Mucosa of stomach (tissue), 1 donor: ENCODE measurements around the gene AGFG2.

Source experiments
- H3K27me3 ChIP-seq: one replicate; pipeline ENCODE4 v1.7.0; 2013; ENCODE audit warnings: mild to moderate bottlenecking, low read length; ENCODE audit not compliant: control insufficient read depth, insufficient read depth
- H3K36me3 ChIP-seq: one replicate; pipeline ENCODE4 v1.7.0; 2013; ENCODE audit warnings: low read length; ENCODE audit not compliant: control insufficient read depth, insufficient read depth
- H3K4me1 ChIP-seq: one replicate; pipeline ENCODE4 v1.7.0; 2013; ENCODE audit warnings: mild to moderate bottlenecking, low read length; ENCODE audit not compliant: control insufficient read depth, insufficient read depth
- H3K4me3 ChIP-seq: one replicate; pipeline ENCODE4 v1.7.0; 2013; ENCODE audit warnings: low read length
- H3K9ac ChIP-seq: one replicate; pipeline ENCODE4 v1.7.0; 2013; ENCODE audit warnings: mild to moderate bottlenecking, low read length, moderate library complexity
- H3K9me3 ChIP-seq: one replicate; pipeline ENCODE4 v1.7.0; 2013; ENCODE audit warnings: mild to moderate bottlenecking, low read length, moderate library complexity; ENCODE audit not compliant: control insufficient read depth
- donor health status: Pancreatic carcinoma.

The AGFG2 gene

GRCh38 chr7:100570954-100571828, 32.2 kb downstream of the AGFG2 start:
- no peak overlapping the region for H3K4me3 ChIP-seq
- H3K9me3 ChIP-seq, result no peaks in the 10 kb centered on the region
- no peak overlapping the region for H3K9ac ChIP-seq
- H3K27me3 ChIP-seq, result peaks cover 6% of the 10 kb centered on the region
- H3K36me3 ChIP-seq, result no peaks in the 10 kb centered on the region
- peaks cover 33% of the 10 kb centered on the region for H3K4me1 ChIP-seq

GRCh38 chr7:100571829-100572116, 32.8 kb downstream of the AGFG2 start:
- Histone ChIP-seq H3K4me3 (no peak overlapping the region), H3K4me1 (peaks cover 33% of the 10 kb centered on the region), H3K9ac (no peak overlapping the region), H3K9me3 (no peaks in the 10 kb centered on the region), H3K36me3 (no peaks in the 10 kb centered on the region), H3K27me3 (peaks cover 6% of the 10 kb centered on the region)

DNA sequence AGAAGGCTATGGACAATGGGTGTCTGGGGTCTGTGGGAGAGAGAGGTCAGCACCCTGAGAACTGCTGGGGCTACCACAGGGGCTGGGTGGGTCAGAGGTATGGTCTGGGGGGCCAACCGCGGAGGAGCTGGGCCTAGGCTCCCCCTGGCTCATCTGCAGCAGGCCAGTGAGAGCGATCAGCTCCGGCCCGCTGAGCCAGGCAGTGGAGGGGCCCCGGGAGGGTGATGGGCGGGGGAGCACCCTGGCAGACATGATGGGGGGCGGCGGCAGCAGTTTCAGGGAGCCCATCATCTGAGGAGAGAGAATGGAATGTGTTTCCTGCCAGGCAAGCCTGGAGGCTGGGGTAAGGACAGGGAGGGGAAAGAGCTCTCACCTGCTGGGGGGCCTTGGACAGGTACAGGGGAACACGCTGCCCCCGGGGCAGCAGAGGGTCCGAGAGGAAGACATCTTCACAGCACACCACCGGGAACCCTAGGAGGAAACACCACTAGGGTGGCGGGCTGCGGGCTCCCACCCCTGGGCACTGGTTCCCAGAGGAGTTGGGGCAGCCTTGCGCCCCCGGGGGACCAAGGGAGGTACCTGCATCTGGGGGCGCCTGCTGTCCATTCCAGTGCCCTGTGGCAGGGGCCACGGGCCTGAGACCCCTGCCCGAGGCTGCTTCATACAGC, 33.4 kb downstream of the AGFG2 start:
- H3K36me3 ChIP-seq, result no peaks in the 10 kb centered on the region
- peaks cover 33% of the 10 kb centered on the region for H3K4me1 ChIP-seq
- peaks cover 6% of the 10 kb centered on the region for H3K27me3 ChIP-seq

DNA sequence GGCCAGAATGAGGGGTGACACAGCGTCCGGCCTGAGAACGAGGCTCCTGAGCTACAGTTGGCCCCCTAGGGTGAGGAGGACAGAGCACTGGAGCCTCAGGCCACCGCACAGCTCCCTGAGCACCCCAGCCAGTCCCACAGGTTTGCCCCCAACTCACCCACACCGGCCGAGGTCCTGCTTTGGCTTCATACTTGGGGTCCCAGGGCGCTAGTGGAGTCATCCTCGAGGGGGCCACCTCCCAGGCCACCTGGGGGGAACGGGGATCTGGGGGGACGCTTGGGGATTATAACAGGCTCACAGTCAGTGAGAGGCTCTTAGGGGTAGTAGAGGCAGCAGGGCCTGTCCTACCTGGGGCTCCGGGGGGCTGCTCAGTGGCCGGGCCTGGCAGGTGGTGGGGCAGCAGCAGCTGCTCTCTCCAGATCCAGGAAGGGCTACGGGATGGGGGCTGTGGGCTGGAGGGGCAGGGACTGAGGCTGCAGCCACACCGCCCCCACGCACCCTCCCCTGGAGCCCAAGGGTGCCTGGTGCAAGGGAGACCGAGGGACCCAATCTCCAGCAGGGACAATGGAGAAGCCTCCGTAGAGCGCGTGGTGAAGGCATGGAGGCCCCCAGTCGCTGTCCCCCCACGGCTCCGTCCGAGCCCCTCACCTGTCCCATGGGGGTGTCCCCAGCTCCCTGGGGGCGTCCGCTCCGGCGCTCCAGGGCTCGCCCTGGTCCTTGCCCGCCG, 34.1 kb downstream of the AGFG2 start:
- Histone ChIP-seq H3K9me3 (no peaks in the 10 kb centered on the region), H3K4me1 (peaks cover 28% of the 10 kb centered on the region), H3K36me3 (peaks cover 6% of the 10 kb centered on the region), H3K27me3 (peaks cover 6% of the 10 kb centered on the region), H3K4me3 (no peak overlapping the region), H3K9ac (no peak overlapping the region)

More for the DNA sequence above, 33.4 kb downstream of the AGFG2 start:
- H3K9me3 ChIP-seq, result no peaks in the 10 kb centered on the region
- no peak overlapping the region for H3K4me3 ChIP-seq
- H3K9ac ChIP-seq, result no peak overlapping the region

- Histone ChIP-seq H3K9me3 (no peaks in the 10 kb centered on the region), H3K4me3 (no peak within 1 kb of the TSS), H3K9ac (no peak within 1 kb of the TSS), H3K36me3 (peaks cover 13% of the 10 kb centered on the region), H3K4me1 (peaks cover 27% of the 10 kb centered on the region), H3K27me3 (peaks cover 6% of the 10 kb centered on the region)
Observed at GRCh38 chr7:100573691-100574361, 34.8 kb downstream of the AGFG2 start, which contains the start of gene SAP25. Gene SAP25 (minus strand): TSS chr7:100573900. CDS start chr7:100573742, 158 bp downstream.

GRCh38 chr7:100574362-100575205, 35.6 kb downstream of the AGFG2 start:
- H3K27me3 ChIP-seq, result peaks cover 6% of the 10 kb centered on the region
- no peak overlapping the region for H3K9ac ChIP-seq
- H3K4me3 ChIP-seq, result no peak overlapping the region
- no peaks in the 10 kb centered on the region for H3K9me3 ChIP-seq
- H3K4me1 ChIP-seq, result peaks cover 22% of the 10 kb centered on the region
- peaks cover 15% of the 10 kb centered on the region for H3K36me3 ChIP-seq

DNA sequence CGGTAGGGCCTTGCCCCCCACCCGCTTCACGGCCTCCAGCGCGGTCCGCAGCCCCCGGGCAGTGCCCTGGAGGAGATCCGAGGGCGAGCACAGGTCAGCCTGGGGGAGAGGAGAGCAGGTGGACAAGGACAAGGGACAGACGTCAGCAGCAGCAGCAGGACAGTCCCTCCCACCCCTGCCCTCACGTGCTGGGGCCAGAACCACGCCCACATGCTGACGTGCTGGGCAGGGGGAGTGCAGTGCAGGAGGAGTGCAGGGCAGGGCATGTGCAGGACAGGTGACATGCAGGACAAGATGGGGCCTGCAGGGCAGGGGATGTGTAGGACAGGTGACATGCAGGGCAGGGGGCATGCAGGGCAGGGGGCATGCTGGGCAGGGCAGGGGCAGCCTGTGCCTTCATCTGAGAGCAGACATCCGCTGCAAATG, 36.2 kb downstream of the AGFG2 start:
- Histone ChIP-seq H3K36me3 (peaks cover 20% of the 10 kb centered on the region), H3K27me3 (peaks cover 6% of the 10 kb centered on the region), H3K9ac (no peak overlapping the region), H3K4me3 (no peak overlapping the region), H3K9me3 (no peaks in the 10 kb centered on the region), H3K4me1 (peaks cover 15% of the 10 kb centered on the region)

DNA sequence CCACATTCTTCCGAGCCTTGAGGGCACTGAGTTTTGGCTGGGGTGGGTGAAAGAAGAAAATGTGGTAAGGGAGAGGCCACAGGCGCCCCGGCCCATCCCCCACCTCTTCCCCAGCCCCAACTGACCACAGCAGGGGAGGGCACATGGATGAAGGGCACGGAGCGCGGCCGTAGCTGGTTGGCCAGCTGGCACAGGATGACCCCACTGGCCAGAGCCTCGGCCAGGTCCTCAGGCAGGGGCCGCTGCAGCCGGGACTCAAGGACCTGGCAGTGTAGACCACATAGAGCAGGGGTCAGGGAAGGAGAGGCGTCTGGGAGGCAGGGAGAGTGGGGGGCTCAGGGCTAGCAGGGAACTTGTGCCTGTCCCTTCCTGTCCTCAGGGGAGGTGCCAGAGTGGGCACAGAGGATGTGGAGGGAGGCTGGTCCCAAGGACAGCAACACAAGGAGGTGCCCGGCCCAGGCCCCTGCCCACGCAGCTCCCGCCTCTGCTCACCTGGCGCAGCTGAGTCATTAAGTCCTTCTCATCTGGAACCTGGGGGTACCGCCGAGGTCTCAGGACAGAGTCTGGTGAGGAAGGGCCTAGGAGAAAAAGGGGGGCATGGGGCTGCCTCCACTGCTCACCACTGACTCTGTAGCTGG, 36.9 kb downstream of the AGFG2 start:
- Histone ChIP-seq H3K4me3 (no peak overlapping the region), H3K9ac (no peak overlapping the region), H3K9me3 (no peaks in the 10 kb centered on the region), H3K36me3 (peaks cover 27% of the 10 kb centered on the region), H3K27me3 (peaks cover 6% of the 10 kb centered on the region), H3K4me1 (peaks cover 11% of the 10 kb centered on the region)

- no peak overlapping the region for H3K9ac ChIP-seq
- H3K27me3 ChIP-seq, result peaks cover 6% of the 10 kb centered on the region
- H3K36me3 ChIP-seq, result peaks cover 29% of the 10 kb centered on the region
- no peak overlapping the region for H3K4me3 ChIP-seq
- H3K4me1 ChIP-seq, result peaks cover 5% of the 10 kb centered on the region
- no peaks in the 10 kb centered on the region for H3K9me3 ChIP-seq
Observed at GRCh38 chr7:100576384-100576993, 37.5 kb downstream of the AGFG2 start.

DNA sequence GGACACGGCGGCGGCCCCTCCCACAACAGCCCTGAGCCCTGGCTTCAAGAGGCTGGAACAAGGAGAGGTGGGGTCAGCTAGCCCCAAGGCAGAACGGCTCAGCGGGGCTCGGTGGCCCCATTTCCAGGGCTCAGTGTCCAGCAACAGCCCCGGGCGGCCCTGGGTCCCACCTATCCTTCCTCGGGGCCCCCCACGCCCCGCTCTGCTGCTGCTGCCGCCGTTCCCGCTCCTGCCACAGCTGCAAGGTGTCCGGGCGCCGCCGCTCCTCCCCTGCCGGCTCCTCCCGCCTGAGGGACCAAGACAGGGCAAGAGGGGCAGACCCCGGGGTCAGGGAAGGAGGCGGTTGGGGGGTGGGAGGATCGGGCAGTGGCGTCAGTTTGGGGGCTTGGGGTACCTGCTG, 38.1 kb downstream of the AGFG2 start:
- H3K9me3 ChIP-seq, result no peaks in the 10 kb centered on the region
- H3K36me3 ChIP-seq, result peaks cover 35% of the 10 kb centered on the region
- H3K4me1 ChIP-seq, result peaks cover 4% of the 10 kb centered on the region
- H3K4me3 ChIP-seq, result no peak overlapping the region
- H3K9ac ChIP-seq, result no peak overlapping the region
- no peaks in the 10 kb centered on the region for H3K27me3 ChIP-seq
